ENCODE data around the gene EIPR1. TPM values are rescaled to one million over a fixed set of nuclear protein-coding genes. Genes with fewer than 3 reads are reported as not detected.

EIPR1 gene
- total and polyA plus RNA-seq, 2 experiments from 2014 or later: 17.4 to 46.3 TPM

GRCh38 chr2:3365219-3365618, 12.4 kb downstream of the EIPR1 start:
- peaks cover 4% of the 10 kb centered on the region for H3K27me3 Mint-ChIP-seq (ENCODE audit: insufficient read depth, low read depth, poor library complexity)
- H3K4me1 Mint-ChIP-seq: peaks cover 20% of the 10 kb centered on the region
- no peak overlapping the region for H3K4me3 ChIP-seq
- peaks cover 4% of the 10 kb centered on the region; the same call in 1 of the 2 replicates for H3K36me3 ChIP-seq (ENCODE audit: insufficient read depth)
- no peaks in the 10 kb centered on the region for H3K27me3 ChIP-seq (ENCODE audit: insufficient read depth)
- no peak overlapping the region for H2AFZ ChIP-seq
- ATAC-seq (no peak), DNase-seq (ENCODE audit: low spot score) (no peak)
- peaks cover 25% of the 10 kb centered on the region for H3K36me3 Mint-ChIP-seq (ENCODE audit: low read depth)
- peaks cover 18% of the 10 kb centered on the region for H3K9me3 Mint-ChIP-seq
- H3K27ac Mint-ChIP-seq: no peak overlapping the region
- H3K9me2 ChIP-seq (ENCODE audit: insufficient read depth): no peaks in the 10 kb centered on the region
- TF ChIP-seq NANOG (IDR thresholded peaks at IDR 0.05; ENCODE audit: borderline replicate concordance) (no peak), CTCF (conservative IDR thresholded peaks at IDR 0.05; ENCODE audit: low read depth in 2 of 2) (no peak), ETS1 (IDR thresholded peaks at IDR 0.05) (no peak), ZNF114 (CRISPR knock-in tag; IDR thresholded peaks at IDR 0.05) (no peak), ZNF462 (CRISPR knock-in tag; IDR thresholded peaks at IDR 0.05) (no peak), JUNB (IDR thresholded peaks at IDR 0.05; ENCODE audit: unreplicated experiment) (no peak), CREB1 (CRISPR knock-in tag; IDR thresholded peaks at IDR 0.05; ENCODE audit: low read depth) (no peak), EZH2 (IDR thresholded peaks at IDR 0.05; ENCODE audit: low read depth, unreplicated experiment) (no peak), ZNF331 (CRISPR knock-in tag; IDR thresholded peaks at IDR 0.05; ENCODE audit: low read depth) (no peak), POLR2AphosphoS5 (IDR thresholded peaks at IDR 0.05; ENCODE audit: low read depth) (no peak), REST (IDR thresholded peaks at IDR 0.05; ENCODE audit: unreplicated experiment) (no peak), STAT1 (IDR thresholded peaks at IDR 0.05; ENCODE audit: unreplicated experiment) (no peak), EZH2phosphoT487 (IDR thresholded peaks at IDR 0.05; ENCODE audit: unreplicated experiment) (no peak)
- no peaks in the 10 kb centered on the region for H3F3A ChIP-seq (replicated peaks; ENCODE audit: low read depth)
- H3K4me3 Mint-ChIP-seq: no peak overlapping the region
- peaks cover 86% of the 10 kb centered on the region for H3K79me2 ChIP-seq (replicated peaks; ENCODE audit: insufficient read depth)
- H3K4me2 ChIP-seq: no peak overlapping the region
- H4K20me1 ChIP-seq (replicated peaks; ENCODE audit: insufficient read depth): peaks cover 10% of the 10 kb centered on the region
- no peak overlapping the region for H3K27ac ChIP-seq (ENCODE audit: low read depth)
- H3K4me1 ChIP-seq (ENCODE audit: insufficient read depth): peaks cover 6% of the 10 kb centered on the region; the same call in 1 of the 2 replicates
